HUDEP-2 (cell line): ENCODE measurements around the gene RHEB.

Source experiments
- DNase-seq, 76 experiments: peaks; one replicate each; lab custom pipeline; 2025; ENCODE audit not compliant: unreplicated experiment in 76 of 76; lab: John Stamatoyannopoulos, UW

Gene RHEB

DNA sequence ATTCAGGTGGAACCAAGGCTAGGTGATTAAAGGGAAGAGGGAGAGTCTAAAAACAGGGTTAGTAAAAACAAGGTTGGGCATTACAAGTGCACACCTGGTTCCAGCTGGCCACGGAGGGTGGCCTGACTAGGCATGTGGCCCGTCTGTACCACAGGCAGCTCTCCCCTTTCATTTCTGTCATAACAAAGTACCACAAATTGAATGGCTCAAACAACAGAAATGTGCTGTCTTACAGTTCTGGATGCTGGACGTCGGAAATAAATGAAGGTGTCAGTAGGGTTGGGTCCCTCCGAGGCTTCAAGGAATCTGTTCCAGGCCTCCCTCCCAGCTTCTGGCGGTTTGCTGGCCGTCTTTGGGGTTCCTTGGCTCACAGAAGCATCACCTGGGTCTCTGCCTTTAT, 96.5 kb downstream of the RHEB start:
- DNase-seq, result no peak

DNA sequence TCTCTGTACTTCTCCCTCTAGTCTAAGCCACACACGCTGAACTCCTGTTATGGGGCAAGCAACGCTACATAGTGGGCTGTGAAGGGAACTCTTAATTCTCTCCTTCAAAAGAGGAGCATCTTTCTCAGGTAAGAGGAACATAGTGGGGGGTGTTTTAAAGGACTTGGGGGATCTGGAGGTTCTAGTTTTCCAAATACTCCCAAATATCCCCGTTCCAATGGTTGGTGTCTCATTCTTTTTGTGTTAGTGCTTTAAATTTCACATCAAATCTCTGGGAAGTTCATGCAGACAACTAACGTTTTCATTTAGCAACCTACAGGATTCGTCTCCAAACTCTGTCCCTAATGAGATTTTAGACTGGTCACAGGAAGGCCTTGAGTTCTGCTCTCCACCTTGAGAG, 97.5 kb downstream of the RHEB start:
- DNase-seq, result no peak

DNA sequence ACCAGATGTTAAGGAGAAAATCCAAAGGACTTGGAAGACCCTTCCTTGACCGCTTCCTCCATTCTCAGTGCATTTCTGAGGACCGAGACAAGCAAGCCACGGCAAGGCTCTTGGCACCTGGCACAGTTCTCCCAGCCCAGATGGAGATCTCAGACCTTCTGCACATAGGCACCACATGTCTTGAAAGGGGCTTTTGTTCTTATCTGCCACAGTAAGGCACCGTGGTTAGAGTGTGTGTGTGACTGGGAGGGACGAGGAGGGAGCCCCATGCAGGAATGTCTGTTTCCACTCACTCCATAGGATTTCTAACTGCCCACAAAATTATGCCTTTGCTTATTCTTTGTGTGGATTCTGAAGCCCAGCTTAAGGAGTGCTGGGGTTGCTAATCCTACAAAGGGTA, 99.6 kb downstream of the RHEB start:
- no peak for DNase-seq

GRCh38 chr7:151416941-151417315, 102.8 kb downstream of the RHEB start:
- no peak for DNase-seq

DNA sequence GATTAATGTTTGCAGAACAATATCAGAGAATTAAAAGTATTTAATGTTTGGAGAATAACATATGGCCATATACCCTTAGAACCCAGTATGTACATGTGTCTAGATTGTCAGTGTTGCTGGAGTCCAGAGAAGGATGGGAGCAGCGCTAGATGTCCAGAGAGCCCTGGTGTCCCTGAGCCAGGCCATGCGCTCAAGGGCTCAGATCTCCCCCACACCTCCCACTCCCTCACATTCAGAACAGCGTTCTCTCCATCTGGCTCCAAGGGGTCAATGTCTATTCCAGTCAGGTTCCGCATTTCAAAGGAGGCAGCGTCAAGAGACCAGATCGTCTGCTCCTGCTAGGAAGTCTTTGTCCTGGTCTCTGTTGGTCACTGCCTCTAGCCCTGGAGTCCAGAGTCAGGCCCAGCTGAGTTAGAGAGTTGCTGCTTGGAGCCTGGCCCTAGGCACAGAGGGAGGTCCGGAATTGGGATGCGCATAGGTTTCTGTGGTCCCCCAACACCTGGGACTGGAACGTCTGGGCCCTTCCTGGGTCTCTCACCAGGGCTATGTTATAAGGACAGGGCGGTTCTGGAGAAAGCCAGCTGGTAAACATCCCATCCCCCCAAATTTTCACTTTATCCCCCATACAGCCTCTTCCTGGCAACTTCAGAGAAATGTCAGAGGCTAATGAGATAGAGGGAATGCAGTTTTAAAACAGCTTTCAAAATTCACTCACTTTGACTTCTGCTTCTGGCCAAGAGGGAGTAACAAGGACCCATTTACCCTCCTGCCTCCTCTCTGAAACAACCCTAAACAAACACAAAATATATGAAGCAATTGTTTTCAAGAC, 103.4 kb downstream of the RHEB start:
- no peak for DNase-seq
